ENCODE measurements around the gene TRPV4.

TRPV4 gene

DNA sequence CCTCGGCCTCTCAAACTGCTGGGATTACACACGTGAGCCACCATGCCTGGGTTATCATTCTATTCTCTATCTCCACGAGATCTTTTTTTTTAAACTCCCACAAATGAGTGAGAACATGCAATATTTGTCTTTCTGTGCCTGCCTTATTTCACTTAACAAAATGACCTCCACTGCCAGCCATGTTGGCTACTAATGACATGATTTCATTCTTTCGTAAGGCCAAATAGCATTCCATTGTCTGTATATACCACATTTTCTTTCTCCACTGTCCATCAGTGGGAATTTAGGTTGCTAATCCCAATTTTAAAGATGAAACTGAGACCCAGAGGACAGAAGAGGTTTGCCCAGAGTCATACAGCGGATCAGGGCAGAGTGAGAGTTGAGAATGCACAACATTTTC lies 10.9 kb upstream of the TRPV4 start:
- no peak overlapping the region for H3K9ac ChIP-seq
- no peak overlapping the region for H3K4me2 ChIP-seq
- H3K4me1 ChIP-seq (ENCODE audit: low read depth, poor library complexity, severe bottlenecking), result peaks cover 10% of the 10 kb centered on the region
- H4K20me1 ChIP-seq (ENCODE audit: insufficient read depth), result no peaks in the 10 kb centered on the region
- TF ChIP-seq, protein P1, sequence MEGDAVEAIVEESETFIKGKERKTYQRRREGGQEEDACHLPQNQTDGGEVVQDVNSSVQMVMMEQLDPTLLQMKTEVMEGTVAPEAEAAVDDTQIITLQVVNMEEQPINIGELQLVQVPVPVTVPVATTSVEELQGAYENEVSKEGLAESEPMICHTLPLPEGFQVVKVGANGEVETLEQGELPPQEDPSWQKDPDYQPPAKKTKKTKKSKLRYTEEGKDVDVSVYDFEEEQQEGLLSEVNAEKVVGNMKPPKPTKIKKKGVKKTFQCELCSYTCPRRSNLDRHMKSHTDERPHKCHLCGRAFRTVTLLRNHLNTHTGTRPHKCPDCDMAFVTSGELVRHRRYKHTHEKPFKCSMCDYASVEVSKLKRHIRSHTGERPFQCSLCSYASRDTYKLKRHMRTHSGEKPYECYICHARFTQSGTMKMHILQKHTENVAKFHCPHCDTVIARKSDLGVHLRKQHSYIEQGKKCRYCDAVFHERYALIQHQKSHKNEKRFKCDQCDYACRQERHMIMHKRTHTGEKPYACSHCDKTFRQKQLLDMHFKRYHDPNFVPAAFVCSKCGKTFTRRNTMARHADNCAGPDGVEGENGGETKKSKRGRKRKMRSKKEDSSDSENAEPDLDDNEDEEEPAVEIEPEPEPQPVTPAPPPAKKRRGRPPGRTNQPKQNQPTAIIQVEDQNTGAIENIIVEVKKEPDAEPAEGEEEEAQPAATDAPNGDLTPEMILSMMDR (conservative IDR thresholded peaks at IDR 0.05; ENCODE audit: low read depth, low read length), result no peak
- no peaks in the 10 kb centered on the region for H3K79me2 ChIP-seq (ENCODE audit: insufficient read depth, low read depth)
- H3K36me3 ChIP-seq (ENCODE audit: insufficient read depth), result no peaks in the 10 kb centered on the region
- H3K27me3 ChIP-seq (ENCODE audit: insufficient read depth, low read depth), result no peaks in the 10 kb centered on the region
- no peak overlapping the region for H2AFZ ChIP-seq (ENCODE audit: low read depth)
- H3K27ac ChIP-seq, result no peak overlapping the region
- no peak overlapping the region for H3K4me3 ChIP-seq (IDR thresholded peaks at IDR 0.05; ENCODE audit: insufficient read depth, low read depth, low read length)

DNA sequence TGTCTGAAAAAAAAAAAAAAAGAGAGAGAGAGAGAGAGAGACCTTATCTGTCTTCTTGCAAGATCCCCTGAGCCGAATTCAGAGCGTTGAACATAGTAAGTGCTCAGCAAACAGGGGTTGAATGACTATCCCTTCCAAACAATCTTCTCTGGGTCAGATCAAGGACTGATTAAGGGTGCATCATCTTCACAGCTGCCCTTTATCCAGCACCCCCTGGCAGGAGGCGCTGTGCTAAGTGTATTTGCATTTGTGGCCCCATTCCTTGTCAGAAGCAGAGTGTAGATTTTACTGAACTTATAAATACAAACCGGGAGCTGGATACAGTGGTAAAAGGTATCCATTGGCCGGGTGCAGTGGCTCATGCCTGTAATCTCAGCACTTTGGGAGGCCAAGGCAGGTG lies 8.8 kb upstream of the TRPV4 start:
- TF ChIP-seq, protein P1 (conservative IDR thresholded peaks at IDR 0.05; ENCODE audit: low read depth, low read length), result no peak
- no peaks in the 10 kb centered on the region for H3K36me3 ChIP-seq (ENCODE audit: insufficient read depth)
- H3K27me3 ChIP-seq (ENCODE audit: insufficient read depth, low read depth), result no peaks in the 10 kb centered on the region
- H3K4me3 ChIP-seq (IDR thresholded peaks at IDR 0.05; ENCODE audit: insufficient read depth, low read depth, low read length), result no peak overlapping the region
- no peak overlapping the region for H3K27ac ChIP-seq
- no peaks in the 10 kb centered on the region for H3K79me2 ChIP-seq (ENCODE audit: insufficient read depth, low read depth)
- H4K20me1 ChIP-seq (ENCODE audit: insufficient read depth), result no peaks in the 10 kb centered on the region
- H3K4me2 ChIP-seq, result no peak overlapping the region
- peaks cover 10% of the 10 kb centered on the region for H3K4me1 ChIP-seq (ENCODE audit: low read depth, poor library complexity, severe bottlenecking)
- H2AFZ ChIP-seq (ENCODE audit: low read depth), result no peak overlapping the region
- no peak overlapping the region for H3K9ac ChIP-seq

GRCh38 chr12:109841356-109841755 lies 8.2 kb upstream of the TRPV4 start:
- H3K4me2 ChIP-seq, result no peak overlapping the region
- H3K4me1 ChIP-seq (ENCODE audit: low read depth, poor library complexity, severe bottlenecking), result peaks cover 10% of the 10 kb centered on the region
- H3K27ac ChIP-seq, result no peak overlapping the region

GRCh38 chr12:109840305-109841074 lies 7.3 kb upstream of the TRPV4 start:
- H3K79me2 ChIP-seq (ENCODE audit: insufficient read depth, low read depth), result no peaks in the 10 kb centered on the region
- no peak overlapping the region for H2AFZ ChIP-seq (ENCODE audit: low read depth)
- no peak overlapping the region for H3K27ac ChIP-seq
- no peaks in the 10 kb centered on the region for H3K36me3 ChIP-seq (ENCODE audit: insufficient read depth)
- H3K4me2 ChIP-seq, result no peak overlapping the region
- TF ChIP-seq, protein P1 (conservative IDR thresholded peaks at IDR 0.05; ENCODE audit: low read depth, low read length), result no peak
- no peaks in the 10 kb centered on the region for H4K20me1 ChIP-seq (ENCODE audit: insufficient read depth)
- no peak overlapping the region for H3K4me3 ChIP-seq (IDR thresholded peaks at IDR 0.05; ENCODE audit: insufficient read depth, low read depth, low read length)
- peaks cover 10% of the 10 kb centered on the region for H3K4me1 ChIP-seq (ENCODE audit: low read depth, poor library complexity, severe bottlenecking)
- H3K27me3 ChIP-seq (ENCODE audit: insufficient read depth, low read depth), result no peaks in the 10 kb centered on the region
- H3K9ac ChIP-seq, result no peak overlapping the region

More at GRCh38 chr12:109841356-109841755, 8.2 kb upstream of the TRPV4 start:
- no peaks in the 10 kb centered on the region for H3K79me2 ChIP-seq (ENCODE audit: insufficient read depth, low read depth)
- no peaks in the 10 kb centered on the region for H3K27me3 ChIP-seq (ENCODE audit: insufficient read depth, low read depth)
- TF ChIP-seq, protein P1 (conservative IDR thresholded peaks at IDR 0.05; ENCODE audit: low read depth, low read length), result no peak
- H4K20me1 ChIP-seq (ENCODE audit: insufficient read depth), result no peaks in the 10 kb centered on the region
- no peak overlapping the region for H2AFZ ChIP-seq (ENCODE audit: low read depth)
- no peaks in the 10 kb centered on the region for H3K36me3 ChIP-seq (ENCODE audit: insufficient read depth)
- no peak overlapping the region for H3K4me3 ChIP-seq (IDR thresholded peaks at IDR 0.05; ENCODE audit: insufficient read depth, low read depth, low read length)
- no peak overlapping the region for H3K9ac ChIP-seq
